ENCODE data around the gene PPP3CA.

DNA sequence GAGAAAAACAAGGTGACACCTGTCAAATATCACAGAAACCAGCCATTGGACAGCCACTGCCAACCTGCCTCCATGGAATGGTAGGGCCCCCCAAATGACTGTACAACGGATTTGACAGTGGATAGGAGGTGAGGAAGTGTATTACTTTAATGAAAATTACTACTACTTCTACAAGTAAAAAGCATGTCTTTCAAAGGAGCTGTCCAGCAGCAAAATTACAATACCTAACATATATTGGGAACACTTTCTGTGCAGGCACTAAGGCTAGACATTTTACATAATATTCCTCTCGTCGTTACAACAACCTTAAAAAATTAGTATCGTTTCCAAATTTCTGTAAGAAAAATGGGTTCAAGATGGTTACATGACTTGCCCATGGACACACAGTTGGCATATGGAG, 14.9 kb downstream of the PPP3CA start:
- no peak for TF ChIP-seq CTCF (IDR thresholded peaks at IDR 0.05; ENCODE audit: low read length)
- no peak for TF ChIP-seq EZH2 (optimal IDR thresholded peaks at IDR 0.05; ENCODE audit: low read depth, low read length)
- TF ChIP-seq EZH2phosphoT487 (IDR thresholded peaks at IDR 0.05; ENCODE audit: low read length), result no peak

Data from MM.1S (cell line).